Measurements from ENCODE around the gene UROC1. TPM values are rescaled to one million over a fixed set of nuclear protein-coding genes. Genes with fewer than 3 reads are reported as not detected.

Gene UROC1
- total RNA-seq, 1 experiment from 2014 or later, result not detected

- H2AFZ ChIP-seq (ENCODE audit: low read depth, low read length, poor library complexity, severe bottlenecking), result no peak overlapping the region
These were observed 36.7 kb downstream of the UROC1 start for GRCh38 chr3:126480861-126481260.

More at GRCh38 chr3:126480861-126481260, 36.7 kb downstream of the UROC1 start:
- no peak overlapping the region for H3K9ac ChIP-seq (ENCODE audit: low read length)
- H3K4me1 ChIP-seq (ENCODE audit: control insufficient read depth in 1 of 2, insufficient read depth in 2 of 2, low read length in 2 of 2), result peaks cover 4 to 8% of the 10 kb centered on the region in 2 experiments; a peak in 3 of 4 replicates
- H3K9me2 ChIP-seq (ENCODE audit: insufficient read depth), result no peaks in the 10 kb centered on the region
- no peaks in the 10 kb centered on the region for H3K9me3 ChIP-seq (ENCODE audit: control insufficient read depth in 1 of 2, insufficient read depth in 1 of 2, low read depth in 1 of 2, low read length in 2 of 2)
- no peak for ATAC-seq
- RAD21 ChIA-PET (ENCODE audit: low non-redundant PET in 1 of 2, low total read pairs in 2 of 2, uncharacterized antibody in 2 of 2, unreplicated experiment in 2 of 2), result no interaction called here
- POLR2A ChIA-PET, result no interaction called here
- DNase-seq (ENCODE audit: low read depth, low spot score), result no peak
- intact Hi-C loops (cut with micrococcal nuclease), result no loop called here
- no TSS peak for BruUV-seq (replicated peaks)
- TF ChIP-seq SIN3A (IDR thresholded peaks at IDR 0.05; ENCODE audit: low read depth), result no peak
- TF ChIP-seq CTCF (IDR thresholded peaks at IDR 0.05 in 2 of 3, conservative IDR thresholded peaks at IDR 0.05 in 1 of 3; ENCODE audit: borderline replicate concordance in 1 of 3, insufficient read depth in 1 of 3, low read depth in 2 of 3, low read length in 2 of 3), result no peak
- TF ChIP-seq EZH2phosphoT487 (IDR thresholded peaks at IDR 0.05; ENCODE audit: borderline replicate concordance), result no peak
- TF ChIP-seq CEBPB (IDR thresholded peaks at IDR 0.05; ENCODE audit: low read depth), result no peak
- TF ChIP-seq ZFX (IDR thresholded peaks at IDR 0.05), result no peak
- TF ChIP-seq REST (IDR thresholded peaks at IDR 0.05; ENCODE audit: low read depth), result no peak
- TF ChIP-seq ZBTB33 (IDR thresholded peaks at IDR 0.05; ENCODE audit: extremely low read depth, insufficient replicate concordance, low read length), result no peak
- TF ChIP-seq POLR2AphosphoS5 (IDR thresholded peaks at IDR 0.05; ENCODE audit: low read depth, low read length), result no peak
- no peak for TF ChIP-seq EGR1 (IDR thresholded peaks at IDR 0.05; ENCODE audit: low read depth)
- no peak for TF ChIP-seq FOSL1 (IDR thresholded peaks at IDR 0.05; ENCODE audit: low read depth)
- TF ChIP-seq ATF3 (IDR thresholded peaks at IDR 0.05), result no peak
- no peak for TF ChIP-seq EZH2 (IDR thresholded peaks at IDR 0.05)
- no peak for TF ChIP-seq POLR2A (IDR thresholded peaks at IDR 0.05; ENCODE audit: borderline replicate concordance, extremely low read depth, insufficient read depth, insufficient read length)
- TF ChIP-seq JUND (IDR thresholded peaks at IDR 0.05), result no peak
- no peak for TF ChIP-seq TCF7L2 (IDR thresholded peaks at IDR 0.05; ENCODE audit: borderline replicate concordance, extremely low read depth, insufficient read depth, insufficient read length)
- no peak for TF ChIP-seq ELF1 (IDR thresholded peaks at IDR 0.05; ENCODE audit: borderline replicate concordance, low read depth)
- no peak for TF ChIP-seq RAD21 (IDR thresholded peaks at IDR 0.05; ENCODE audit: low read depth)
- TF ChIP-seq MAX (IDR thresholded peaks at IDR 0.05), result no peak
- H4K20me1 ChIP-seq (ENCODE audit: insufficient read depth), result no peaks in the 10 kb centered on the region
- H3K4me2 ChIP-seq (ENCODE audit: low read length), result no peak overlapping the region
- H3K4me3 ChIP-seq (replicated peaks in 1 of 2; ENCODE audit: low read depth in 1 of 2, low read length in 2 of 2), result no peak overlapping the region
- CTCF ChIA-PET, result no interaction called here
- no peaks in the 10 kb centered on the region for H3K79me2 ChIP-seq (ENCODE audit: insufficient read depth, low read length)
- no peaks in the 10 kb centered on the region for H3K27me3 ChIP-seq (ENCODE audit: insufficient read depth, low read length)
- H3K36me3 ChIP-seq (ENCODE audit: control insufficient read depth in 1 of 2, insufficient read depth in 2 of 2, low read length in 2 of 2), result no peaks in the 10 kb centered on the region
- H3K27ac ChIP-seq (ENCODE audit: low read depth, low read length), result no peak overlapping the region

Data from HCT116 (cell line).